Measurements from ENCODE around the gene LYL1.

The LYL1 gene

GRCh38 chr19:13089857-13090507 lies 12.7 kb downstream of the LYL1 start:
- no peak overlapping the region for H3K4me3 ChIP-seq (ENCODE audit: low read length)
- no peaks in the 10 kb centered on the region for H3K9me3 ChIP-seq (ENCODE audit: control insufficient read depth, insufficient read depth, low read length)
- no peak overlapping the region for H3K27ac ChIP-seq (ENCODE audit: low read depth, low read length)
- H3K4me1 ChIP-seq (ENCODE audit: control insufficient read depth, low read length): peaks cover 18% of the 10 kb centered on the region
- H4K20me1 ChIP-seq (ENCODE audit: control insufficient read depth, insufficient read depth, low read depth, low read length): no peaks in the 10 kb centered on the region
- H3K4me2 ChIP-seq (ENCODE audit: low read length): no peak overlapping the region
- no peaks in the 10 kb centered on the region for H3K79me2 ChIP-seq (ENCODE audit: control insufficient read depth, low read length)
- H3F3A ChIP-seq (ENCODE audit: control insufficient read depth, insufficient read depth): peaks cover 7% of the 10 kb centered on the region
- H3K9me2 ChIP-seq (replicated peaks; ENCODE audit: control insufficient read depth, low read length): no peaks in the 10 kb centered on the region
- 0 out of 2 replicates have a peak, but pooled peaks cover 6% of the 10 kb centered on the region for H3K27me3 ChIP-seq (ENCODE audit: control insufficient read depth, low read length)
- H3K36me3 ChIP-seq (ENCODE audit: control insufficient read depth, low read length): no peaks in the 10 kb centered on the region
- no peak for TF ChIP-seq EZH2phosphoT487 (IDR thresholded peaks at IDR 0.05; ENCODE audit: borderline replicate concordance, low read length)
- TF ChIP-seq CTCF (IDR thresholded peaks at IDR 0.05; ENCODE audit: low read depth, low read length, poor library complexity, severe bottlenecking): no peak

GRCh38 chr19:13089139-13089856 lies 13.4 kb downstream of the LYL1 start:
- no peak overlapping the region for H3K27ac ChIP-seq (ENCODE audit: low read depth, low read length)
- no peak overlapping the region for H3K4me3 ChIP-seq (ENCODE audit: low read length)
- H3K4me1 ChIP-seq (ENCODE audit: control insufficient read depth, low read length): peaks cover 11% of the 10 kb centered on the region

GRCh38 chr19:13087795-13088537 lies 14.7 kb downstream of the LYL1 start:
- TF ChIP-seq EZH2phosphoT487 (IDR thresholded peaks at IDR 0.05; ENCODE audit: borderline replicate concordance, low read length) (no peak), CTCF (IDR thresholded peaks at IDR 0.05; ENCODE audit: low read depth, low read length, poor library complexity, severe bottlenecking) (no peak)
- Histone ChIP-seq H3K4me1 (ENCODE audit: control insufficient read depth, low read length) (0 out of 2 replicates have a peak, but pooled peaks cover 2% of the 10 kb centered on the region), H4K20me1 (ENCODE audit: control insufficient read depth, insufficient read depth, low read depth, low read length) (no peaks in the 10 kb centered on the region), H3K4me3 (ENCODE audit: low read length) (no peak overlapping the region), H3K27ac (ENCODE audit: low read depth, low read length) (no peak overlapping the region), H3K9me2 (replicated peaks; ENCODE audit: control insufficient read depth, low read length) (no peaks in the 10 kb centered on the region), H3K27me3 (ENCODE audit: control insufficient read depth, low read length) (peaks cover 7% of the 10 kb centered on the region; the same call in 1 of the 2 replicates), H3K9me3 (ENCODE audit: control insufficient read depth, insufficient read depth, low read length) (no peaks in the 10 kb centered on the region), H3K36me3 (ENCODE audit: control insufficient read depth, low read length) (no peaks in the 10 kb centered on the region), H3F3A (ENCODE audit: control insufficient read depth, insufficient read depth) (no peaks in the 10 kb centered on the region), H3K4me2 (ENCODE audit: low read length) (no peak overlapping the region), H3K79me2 (ENCODE audit: control insufficient read depth, low read length) (no peaks in the 10 kb centered on the region)

More at GRCh38 chr19:13089139-13089856, 13.4 kb downstream of the LYL1 start:
- no peaks in the 10 kb centered on the region for H3K9me2 ChIP-seq (replicated peaks; ENCODE audit: control insufficient read depth, low read length)
- no peaks in the 10 kb centered on the region for H3K9me3 ChIP-seq (ENCODE audit: control insufficient read depth, insufficient read depth, low read length)
- H3K4me2 ChIP-seq (ENCODE audit: low read length): no peak overlapping the region
- H3K79me2 ChIP-seq (ENCODE audit: control insufficient read depth, low read length): no peaks in the 10 kb centered on the region
- peaks cover under 1% of the 10 kb centered on the region; the same call in 1 of the 2 replicates for H3F3A ChIP-seq (ENCODE audit: control insufficient read depth, insufficient read depth)
- TF ChIP-seq EZH2phosphoT487 (IDR thresholded peaks at IDR 0.05; ENCODE audit: borderline replicate concordance, low read length) (no peak), CTCF (IDR thresholded peaks at IDR 0.05; ENCODE audit: low read depth, low read length, poor library complexity, severe bottlenecking) (peak; percentile 69)
- no peaks in the 10 kb centered on the region for H4K20me1 ChIP-seq (ENCODE audit: control insufficient read depth, insufficient read depth, low read depth, low read length)
- 0 out of 2 replicates have a peak, but pooled peaks cover 6% of the 10 kb centered on the region for H3K27me3 ChIP-seq (ENCODE audit: control insufficient read depth, low read length)
- no peaks in the 10 kb centered on the region for H3K36me3 ChIP-seq (ENCODE audit: control insufficient read depth, low read length)

All from DOHH2 (cell line).